GM19372 (cell line): Measurements from ENCODE around the gene EBF3.

Experiments used
- ATAC-seq: cut with Tn5 transposase; IDR thresholded peaks from one replicate; pipeline ENCODE4 v1.9.1; 2021; ENCODE audit warnings: mild to moderate bottlenecking, low read depth, moderate library complexity; ENCODE audit not compliant: unreplicated experiment

Gene EBF3

GRCh38 chr10:129945941-129946760, 17.9 kb downstream of the EBF3 start:
- no peak for ATAC-seq

GRCh38 chr10:129945526-129945925, 18.5 kb downstream of the EBF3 start:
- ATAC-seq, result no peak

- ATAC-seq, result no peak
Observed at GRCh38 chr10:129945064-129945463, 19.0 kb downstream of the EBF3 start.

GRCh38 chr10:129944456-129944855, 19.6 kb downstream of the EBF3 start:
- ATAC-seq, result no peak

- ATAC-seq, result no peak
Observed at GRCh38 chr10:129942936-129943715, 20.9 kb downstream of the EBF3 start.

- ATAC-seq, result no peak
Observed at GRCh38 chr10:129942391-129942790, 21.7 kb downstream of the EBF3 start.

- ATAC-seq, result no peak
Observed at GRCh38 chr10:129942019-129942277, 22.1 kb downstream of the EBF3 start.

- no peak for ATAC-seq
Observed at GRCh38 chr10:129941199-129942018, 22.7 kb downstream of the EBF3 start.

GRCh38 chr10:129940617-129941198, 23.4 kb downstream of the EBF3 start:
- no peak for ATAC-seq

GRCh38 chr10:129939416-129940275, 24.4 kb downstream of the EBF3 start:
- ATAC-seq, result no peak

GRCh38 chr10:129938460-129938859, 25.6 kb downstream of the EBF3 start:
- no peak for ATAC-seq

- ATAC-seq, result no peak
Observed at GRCh38 chr10:129937351-129937751, 26.7 kb downstream of the EBF3 start.

GRCh38 chr10:129936923-129937300, 27.2 kb downstream of the EBF3 start:
- ATAC-seq, result no peak

GRCh38 chr10:129936266-129936922, 27.7 kb downstream of the EBF3 start:
- no peak for ATAC-seq

GRCh38 chr10:129935867-129936152, 28.3 kb downstream of the EBF3 start:
- no peak for ATAC-seq

- ATAC-seq, result no peak
Observed at GRCh38 chr10:129935102-129935866, 28.8 kb downstream of the EBF3 start.

- no peak for ATAC-seq
Observed at GRCh38 chr10:129934196-129934925, 29.7 kb downstream of the EBF3 start.

- no peak for ATAC-seq
Observed at GRCh38 chr10:129933456-129934092, 30.5 kb downstream of the EBF3 start.
